Activated CD8-positive, alpha-beta T cell treated with anti-CD3 and anti-CD28 coated beads for 36 hours (primary cell): Measurements from ENCODE around the gene ITPR1. TPM values are rescaled to one million over a fixed set of nuclear protein-coding genes. Genes with fewer than 3 reads are reported as not detected.

Experiments
- ATAC-seq: fragments of 200-7000 bp; cut with Tn5 transposase; one replicate; pipeline ENCODE4 v1.10.0; 2021; ENCODE audit warnings: mild to moderate bottlenecking, moderate library complexity
- CTCF ChIA-PET: fragments of 350-600 bp; sonication (Branson Sonifier 250); formaldehyde crosslinking; loops from one replicate; lab custom pipeline; 2021; ENCODE audit warnings: antibody characterized with exemption; lab: Charles Lee
- POLR2A ChIA-PET: fragments of 350-600 bp; sonication (Branson Sonifier 250); formaldehyde crosslinking; loops from one replicate; lab custom pipeline; 2021; ENCODE audit warnings: antibody characterized with exemption; lab: Charles Lee
- DNase-seq: peaks from one replicate; pipeline ENCODE4 v3.0.0-alpha.2; 2020
- H3K27ac Mint-ChIP-seq: one replicate; pipeline ENCODE4 v1.8.0; 2021; ENCODE audit warnings: mild to moderate bottlenecking, mixed read lengths
- H3K27me3 Mint-ChIP-seq: one replicate; pipeline ENCODE4 v1.8.0; 2021; ENCODE audit warnings: mixed read lengths
- H3K36me3 Mint-ChIP-seq: one replicate; pipeline ENCODE4 v1.8.0; 2021; ENCODE audit warnings: low read depth, mixed read lengths
- H3K4me1 Mint-ChIP-seq: one replicate; pipeline ENCODE4 v1.8.0; 2021; ENCODE audit warnings: low read depth, mixed read lengths
- H3K4me3 Mint-ChIP-seq: one replicate; pipeline ENCODE4 v1.8.0; 2021; ENCODE audit warnings: mild to moderate bottlenecking, moderate library complexity, mixed read lengths
- H3K9me3 Mint-ChIP-seq: one replicate; pipeline ENCODE4 v1.8.0; 2021; ENCODE audit warnings: mixed read lengths
- intact Hi-C: fragments of 100-400 bp; cut with micrococcal nuclease; formaldehyde crosslinking; loops from one replicate; pipeline ENCODE4 v1.10.0; 2022
- total RNA-seq, 2 experiments: library from RNA; stranded (reverse); gene quantifications; one replicate each; pipeline ENCODE4 v1.2.3, GENCODE V29; 2021
- TF ChIP-seq, protein P1 (sequence below): fragments of 200-600 bp; IDR thresholded peaks from one replicate; pipeline ENCODE4 v1.8.0; 2022; ENCODE audit warnings: antibody characterized with exemption, mild to moderate bottlenecking

Gene ITPR1
- total RNA-seq, 2 experiments from 2014 or later: 93.9 to 98.2 TPM

DNA sequence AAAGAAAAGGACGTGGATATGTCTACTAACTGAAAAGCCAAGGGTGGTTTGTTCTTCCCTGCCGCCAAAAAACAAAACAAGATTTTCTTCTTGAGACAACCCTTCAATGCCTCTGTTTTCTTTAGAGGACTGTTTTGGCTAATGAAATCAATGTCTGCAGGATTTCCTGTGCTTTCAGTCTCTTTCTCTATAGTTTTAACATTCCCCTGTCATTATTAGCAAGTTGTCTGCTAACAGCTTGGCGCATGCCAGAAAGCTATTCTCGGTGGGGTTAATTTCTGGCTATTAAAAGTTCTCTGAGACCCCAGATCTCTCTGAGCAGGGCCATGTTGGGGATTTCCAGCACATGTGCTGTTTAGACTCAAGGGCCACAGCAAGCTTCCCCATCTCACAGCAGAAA is 56.7 kb downstream of the ITPR1 start:
- DNase-seq: no peak
- H3K27ac Mint-ChIP-seq: no peak overlapping the region
- no peak overlapping the region for H3K4me3 Mint-ChIP-seq
- TF ChIP-seq, protein P1, sequence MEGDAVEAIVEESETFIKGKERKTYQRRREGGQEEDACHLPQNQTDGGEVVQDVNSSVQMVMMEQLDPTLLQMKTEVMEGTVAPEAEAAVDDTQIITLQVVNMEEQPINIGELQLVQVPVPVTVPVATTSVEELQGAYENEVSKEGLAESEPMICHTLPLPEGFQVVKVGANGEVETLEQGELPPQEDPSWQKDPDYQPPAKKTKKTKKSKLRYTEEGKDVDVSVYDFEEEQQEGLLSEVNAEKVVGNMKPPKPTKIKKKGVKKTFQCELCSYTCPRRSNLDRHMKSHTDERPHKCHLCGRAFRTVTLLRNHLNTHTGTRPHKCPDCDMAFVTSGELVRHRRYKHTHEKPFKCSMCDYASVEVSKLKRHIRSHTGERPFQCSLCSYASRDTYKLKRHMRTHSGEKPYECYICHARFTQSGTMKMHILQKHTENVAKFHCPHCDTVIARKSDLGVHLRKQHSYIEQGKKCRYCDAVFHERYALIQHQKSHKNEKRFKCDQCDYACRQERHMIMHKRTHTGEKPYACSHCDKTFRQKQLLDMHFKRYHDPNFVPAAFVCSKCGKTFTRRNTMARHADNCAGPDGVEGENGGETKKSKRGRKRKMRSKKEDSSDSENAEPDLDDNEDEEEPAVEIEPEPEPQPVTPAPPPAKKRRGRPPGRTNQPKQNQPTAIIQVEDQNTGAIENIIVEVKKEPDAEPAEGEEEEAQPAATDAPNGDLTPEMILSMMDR: no peak
- peaks cover 3% of the 10 kb centered on the region for H3K9me3 Mint-ChIP-seq
- peaks cover 5% of the 10 kb centered on the region for H3K36me3 Mint-ChIP-seq
- intact Hi-C loops: no loop called here
- H3K27me3 Mint-ChIP-seq: no peaks in the 10 kb centered on the region
- ChIA-PET CTCF (no interaction called here), POLR2A (no interaction called here)
- peaks cover 26% of the 10 kb centered on the region for H3K4me1 Mint-ChIP-seq
- no peak for ATAC-seq

DNA sequence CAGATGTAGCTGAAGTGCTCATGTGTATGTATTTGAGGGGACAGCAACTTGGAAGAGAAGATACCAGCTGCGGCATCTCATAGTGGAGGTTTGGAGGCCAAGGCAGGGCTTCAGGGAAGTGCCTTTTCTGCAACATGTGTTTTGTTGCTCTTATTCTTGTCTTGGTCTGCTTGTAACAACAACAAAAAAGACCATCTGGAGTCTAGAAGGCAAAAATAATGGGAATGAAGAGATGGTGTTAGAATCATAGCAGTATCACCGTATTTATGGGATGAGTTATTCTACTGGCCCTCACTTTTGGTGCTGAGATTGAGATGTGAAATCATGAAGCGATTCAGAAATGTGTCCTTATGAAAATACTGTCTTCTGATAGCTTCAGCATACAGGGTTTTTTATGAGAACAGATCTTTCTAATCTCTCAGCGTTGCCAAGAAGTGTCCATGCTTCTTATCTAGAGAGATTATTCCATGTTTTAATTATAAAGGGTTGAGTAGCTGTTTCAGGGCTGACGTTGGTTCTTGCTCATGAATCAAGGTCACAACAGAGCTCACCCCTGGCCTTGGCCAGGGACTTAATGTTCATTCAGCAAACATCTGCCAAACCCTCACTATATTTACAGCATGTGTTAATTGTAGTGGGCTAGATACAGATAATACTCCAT is 58.0 kb downstream of the ITPR1 start:
- H3K36me3 Mint-ChIP-seq: peaks cover 10% of the 10 kb centered on the region
- H3K9me3 Mint-ChIP-seq: peaks cover 5% of the 10 kb centered on the region
- H3K4me3 Mint-ChIP-seq: no peak overlapping the region
- CTCF ChIA-PET: interaction anchor here (1.2 to 1.8 kb wide), 2 partner anchors 14 to 17 kb away, joined by 3 to 4 read pairs; no protein-coding TSS in a partner anchor
- no peak overlapping the region for H3K27ac Mint-ChIP-seq
- H3K27me3 Mint-ChIP-seq: no peaks in the 10 kb centered on the region
- ATAC-seq (no peak), DNase-seq (no peak)
- POLR2A ChIA-PET: no interaction called here
- peaks cover 25% of the 10 kb centered on the region for H3K4me1 Mint-ChIP-seq
- intact Hi-C loops: no loop called here
- TF ChIP-seq, protein P1: no peak

DNA sequence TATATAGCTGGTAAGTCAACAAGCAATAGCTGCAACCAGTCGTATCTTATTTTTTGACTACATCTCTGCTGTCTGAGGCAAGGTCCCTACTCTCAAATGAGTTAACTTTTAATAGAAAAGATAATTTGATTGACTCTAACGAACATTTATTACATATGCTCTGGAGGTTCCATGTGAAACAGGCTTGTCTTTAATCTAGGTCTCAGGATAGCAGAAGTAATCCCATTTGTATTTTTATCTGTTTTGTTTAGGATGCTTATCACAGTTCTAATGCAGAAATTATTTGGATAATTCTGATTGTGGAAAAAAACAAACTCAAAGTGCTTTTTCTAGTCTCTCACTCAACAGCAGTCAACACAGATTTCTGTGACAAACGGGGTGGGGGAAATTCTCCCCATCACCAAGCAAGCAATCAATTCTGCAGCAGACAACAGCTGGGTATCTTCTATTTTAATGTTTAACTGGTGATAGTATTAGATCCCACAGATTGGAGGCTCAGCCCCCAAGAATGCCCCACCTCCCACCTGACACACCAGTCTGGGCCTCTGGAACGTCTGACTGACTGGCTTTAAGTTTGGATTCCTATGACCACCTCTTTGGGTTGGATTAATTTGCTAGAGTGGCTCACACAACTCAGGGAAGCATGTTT is 58.8 kb downstream of the ITPR1 start:
- ChIA-PET CTCF (interaction anchor here (1.2 to 1.8 kb wide), 4 partner anchors 10 to 33 kb away, joined by 3 to 8 read pairs (median 4); no protein-coding TSS in a partner anchor), POLR2A (no interaction called here)
- Mint-ChIP-seq H3K27me3 (no peaks in the 10 kb centered on the region), H3K36me3 (peaks cover 16% of the 10 kb centered on the region), H3K9me3 (peaks cover 9% of the 10 kb centered on the region), H3K4me3 (no peak overlapping the region), H3K27ac (no peak overlapping the region), H3K4me1 (peaks cover 17% of the 10 kb centered on the region)
- no peak for DNase-seq
- ATAC-seq: no peak
- TF ChIP-seq, protein P1: no peak
- intact Hi-C loops: no loop called here

DNA sequence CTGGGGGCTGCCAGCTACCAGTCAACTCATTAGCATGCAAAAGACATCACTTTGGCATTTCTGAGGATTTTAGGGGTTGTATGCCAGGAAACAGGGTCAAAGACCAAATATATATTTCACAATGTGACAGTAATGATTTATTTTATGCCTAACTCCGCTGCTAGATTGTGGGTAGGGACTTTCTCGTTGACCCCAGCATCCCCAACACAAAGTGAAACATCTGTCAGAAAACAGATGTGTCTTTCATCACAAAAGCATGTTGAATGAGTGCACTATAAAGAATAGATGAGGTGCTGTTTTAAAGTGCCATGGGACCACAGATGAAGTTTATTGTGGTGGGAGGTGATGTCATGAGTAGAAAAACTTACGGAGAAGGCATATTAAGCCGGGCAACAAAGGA is 59.7 kb downstream of the ITPR1 start:
- ChIA-PET CTCF (interaction anchor here (0.6 to 1.8 kb wide), 4 partner anchors 11 to 90 kb away, joined by 3 to 8 read pairs (median 4); no protein-coding TSS in a partner anchor), POLR2A (no interaction called here)
- H3K27ac Mint-ChIP-seq: no peak overlapping the region
- ATAC-seq: no peak
- intact Hi-C loops: no loop called here
- no peak for DNase-seq
- TF ChIP-seq, protein P1: no peak
- peaks cover 12% of the 10 kb centered on the region for H3K9me3 Mint-ChIP-seq
- H3K4me1 Mint-ChIP-seq: peaks cover 15% of the 10 kb centered on the region
- peaks cover 23% of the 10 kb centered on the region for H3K36me3 Mint-ChIP-seq
- no peaks in the 10 kb centered on the region for H3K27me3 Mint-ChIP-seq
- no peak overlapping the region for H3K4me3 Mint-ChIP-seq

DNA sequence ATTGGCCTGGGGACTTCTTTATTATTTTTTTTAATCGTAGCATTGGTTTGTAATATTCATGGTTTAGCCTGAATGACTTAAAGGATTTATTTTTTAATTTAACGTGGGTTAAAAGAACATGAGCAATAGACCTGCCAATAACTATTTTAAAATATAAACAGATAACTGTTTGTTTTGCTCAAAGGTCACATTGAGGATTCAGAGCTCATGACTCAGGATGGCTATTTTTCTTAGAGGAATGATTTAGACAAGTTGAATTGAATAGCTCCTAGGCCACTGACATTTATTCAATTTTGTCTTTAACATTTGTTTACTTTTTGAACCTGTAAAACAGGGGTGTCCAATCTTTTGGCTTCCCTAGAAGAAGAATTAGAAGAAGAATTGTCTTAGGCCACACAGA is 68.5 kb downstream of the ITPR1 start:
- H3K27me3 Mint-ChIP-seq: no peaks in the 10 kb centered on the region
- peaks cover 12% of the 10 kb centered on the region for H3K36me3 Mint-ChIP-seq
- H3K9me3 Mint-ChIP-seq: peaks cover 4% of the 10 kb centered on the region
- intact Hi-C loops: no loop called here
- DNase-seq (no peak), ATAC-seq (no peak)
- TF ChIP-seq, protein P1: no peak
- H3K4me1 Mint-ChIP-seq: peaks cover 9% of the 10 kb centered on the region
- H3K27ac Mint-ChIP-seq: no peak overlapping the region
- CTCF ChIA-PET: no interaction called here
- H3K4me3 Mint-ChIP-seq: no peak overlapping the region
- POLR2A ChIA-PET: no interaction called here
